DOHH2 (cell line): ENCODE results near the gene TNRC18.

Experiments used
- CTCF ChIP-seq: fragments of 200-600 bp; sonication (generic); IDR thresholded peaks from one replicate; pipeline ENCODE4 v1.5.1; 2014; ENCODE audit warnings: antibody characterized with exemption, mild to moderate bottlenecking, low read depth, low read length; ENCODE audit not compliant: poor library complexity, severe bottlenecking
- EZH2phosphoT487 ChIP-seq: fragments of 200-600 bp; sonication (generic); IDR thresholded peaks from 2 replicates; pipeline ENCODE4 v1.6.1; 2017; ENCODE audit warnings: borderline replicate concordance, mild to moderate bottlenecking, antibody characterized with exemption, low read length, moderate library complexity, mixed read lengths

- TF ChIP-seq CTCF: no peak
- TF ChIP-seq EZH2phosphoT487: no peak
Observed at GRCh38 chr7:5436003-5436678, 12.5 kb upstream of the TNRC18 start.
